T47D (cell line): ENCODE measurements around the gene IRF2.

Source experiments
- DNase-seq, 2 experiments: peaks; one replicate each; pipeline versions ENCODE4 v3.0.0 to v3.0.0-alpha.2; 2011 to 2012; ENCODE audit warnings: low read depth in 1 of 2, low spot score in 1 of 2
- JUND ChIP-seq: IDR thresholded peaks from 2 replicates; pipeline ENCODE4 v1.6.1; 2012; ENCODE audit warnings: low read depth
- in situ Hi-C: cut with HindIII; loops from 2 replicates; pipeline ENCODE4 v1.10.0; 2016; ENCODE audit warnings: low sequenced_read_pairs, low pct_unique_long_range_greater_than_20kb

Gene IRF2

GRCh38 chr4:184359888-184360287 is 114.5 kb downstream of the IRF2 start:
- no peak for TF ChIP-seq JUND
- in situ Hi-C loops = no loop called here

GRCh38 chr4:184358521-184359232 is 115.7 kb downstream of the IRF2 start:
- in situ Hi-C loops = no loop called here
- TF ChIP-seq JUND = no peak
- DNase-seq = no peak

More at GRCh38 chr4:184359888-184360287, 114.5 kb downstream of the IRF2 start:
- no peak for DNase-seq

GRCh38 chr4:184357772-184358171 is 116.6 kb downstream of the IRF2 start:
- DNase-seq = no peak
- in situ Hi-C loops = no loop called here
- no peak for TF ChIP-seq JUND

DNA sequence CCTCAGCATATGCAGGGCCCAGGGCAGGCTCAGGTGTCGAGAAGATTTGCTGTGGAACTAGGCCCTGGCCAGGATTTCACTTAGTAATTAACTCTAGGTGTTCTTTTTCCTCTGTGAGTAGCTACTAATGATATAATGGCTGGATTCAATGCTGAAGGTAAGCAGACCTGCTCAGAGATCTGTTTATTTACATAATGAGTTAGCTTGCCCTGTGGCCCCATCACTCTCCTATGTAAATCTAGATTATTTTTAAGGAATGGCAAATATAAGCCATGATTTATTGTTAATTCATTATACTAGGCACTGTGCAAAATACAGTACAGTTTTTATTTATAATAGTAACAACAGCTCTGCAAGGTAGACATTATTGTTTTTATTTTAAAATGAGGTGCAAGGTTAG is 117.2 kb downstream of the IRF2 start:
- in situ Hi-C loops = no loop called here
- DNase-seq = no peak
- TF ChIP-seq JUND = no peak

DNA sequence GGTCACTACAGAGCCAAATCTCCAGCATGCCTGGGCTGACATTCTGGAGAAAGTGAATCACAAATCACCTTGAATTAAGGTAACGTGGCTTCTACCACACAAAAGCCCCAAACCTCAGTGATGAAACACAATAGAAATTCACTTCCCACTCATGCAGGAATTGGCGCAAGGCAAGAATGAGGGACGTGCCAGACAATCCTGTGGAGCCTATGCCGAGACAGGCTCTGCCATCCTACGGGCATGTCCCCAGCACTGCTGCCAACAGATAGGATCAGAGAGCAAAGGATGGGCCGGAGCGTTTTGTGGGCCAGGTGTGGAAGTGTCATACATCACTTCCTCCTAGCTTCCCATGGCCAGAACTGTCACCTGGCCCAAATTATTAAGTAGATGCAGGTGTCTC is 118.0 kb downstream of the IRF2 start:
- TF ChIP-seq JUND = no peak
- in situ Hi-C loops = no loop called here
- no peak for DNase-seq

DNA sequence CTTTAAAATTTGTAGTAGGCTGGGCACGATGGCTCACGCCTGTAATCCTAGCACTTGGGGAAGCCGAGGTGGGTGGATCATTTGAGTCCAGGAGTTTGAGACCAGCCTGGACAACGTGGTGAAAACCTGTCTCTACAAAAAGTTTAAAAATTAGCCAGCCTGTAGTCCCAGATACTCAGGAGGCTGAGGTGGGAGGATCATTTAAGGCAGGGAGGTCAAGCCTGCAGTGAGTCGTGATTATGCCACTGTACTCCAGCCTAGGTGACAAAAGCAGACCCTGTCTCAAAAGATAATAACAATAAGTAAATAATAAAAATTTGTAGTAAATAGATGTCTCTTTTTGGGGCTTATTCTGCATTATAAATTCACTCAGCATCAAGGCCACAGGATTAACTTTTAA is 118.5 kb downstream of the IRF2 start:
- TF ChIP-seq JUND = no peak
- no peak for DNase-seq
- in situ Hi-C loops = no loop called here

GRCh38 chr4:184355111-184355604 is 119.2 kb downstream of the IRF2 start:
- no peak for DNase-seq
- no peak for TF ChIP-seq JUND
- in situ Hi-C loops = no loop called here

GRCh38 chr4:184352891-184353290 is 121.5 kb downstream of the IRF2 start:
- no peak for TF ChIP-seq JUND
- DNase-seq = no peak
- in situ Hi-C loops = no loop called here

- TF ChIP-seq JUND = no peak
- in situ Hi-C loops = no loop called here
These were observed 122.5 kb downstream of the IRF2 start for GRCh38 chr4:184351560-184352451.

GRCh38 chr4:184350964-184351363 is 123.4 kb downstream of the IRF2 start:
- no peak for TF ChIP-seq JUND
- in situ Hi-C loops = no loop called here
- no peak for DNase-seq

More at GRCh38 chr4:184351560-184352451, 122.5 kb downstream of the IRF2 start:
- no peak for DNase-seq

- no peak for DNase-seq
- TF ChIP-seq JUND = no peak
- in situ Hi-C loops = no loop called here
These were observed 124.0 kb downstream of the IRF2 start for GRCh38 chr4:184350213-184350817.

GRCh38 chr4:184349283-184350039 is 124.9 kb downstream of the IRF2 start:
- TF ChIP-seq JUND = no peak
- in situ Hi-C loops = no loop called here
- DNase-seq = no peak
